Measurements from ENCODE around the gene DLGAP4. TPM values are rescaled to one million over a fixed set of nuclear protein-coding genes. Genes with fewer than 3 reads are reported as not detected.
A peak's percentile ranks its signal among the peaks of the same experiment; 100 is the strongest.

DLGAP4 gene
- total RNA-seq, 1 donor from 2014 or later = 61.2 TPM

- peak; percentile 10 for ATAC-seq
- intact Hi-C loops (cut with DNase I) = no loop called here
- no peaks in the 10 kb centered on the region for H3K4me1 ChIP-seq
These were observed 90.2 kb downstream of the DLGAP4 start for GRCh38 chr20:36396340-36396739.

DNA sequence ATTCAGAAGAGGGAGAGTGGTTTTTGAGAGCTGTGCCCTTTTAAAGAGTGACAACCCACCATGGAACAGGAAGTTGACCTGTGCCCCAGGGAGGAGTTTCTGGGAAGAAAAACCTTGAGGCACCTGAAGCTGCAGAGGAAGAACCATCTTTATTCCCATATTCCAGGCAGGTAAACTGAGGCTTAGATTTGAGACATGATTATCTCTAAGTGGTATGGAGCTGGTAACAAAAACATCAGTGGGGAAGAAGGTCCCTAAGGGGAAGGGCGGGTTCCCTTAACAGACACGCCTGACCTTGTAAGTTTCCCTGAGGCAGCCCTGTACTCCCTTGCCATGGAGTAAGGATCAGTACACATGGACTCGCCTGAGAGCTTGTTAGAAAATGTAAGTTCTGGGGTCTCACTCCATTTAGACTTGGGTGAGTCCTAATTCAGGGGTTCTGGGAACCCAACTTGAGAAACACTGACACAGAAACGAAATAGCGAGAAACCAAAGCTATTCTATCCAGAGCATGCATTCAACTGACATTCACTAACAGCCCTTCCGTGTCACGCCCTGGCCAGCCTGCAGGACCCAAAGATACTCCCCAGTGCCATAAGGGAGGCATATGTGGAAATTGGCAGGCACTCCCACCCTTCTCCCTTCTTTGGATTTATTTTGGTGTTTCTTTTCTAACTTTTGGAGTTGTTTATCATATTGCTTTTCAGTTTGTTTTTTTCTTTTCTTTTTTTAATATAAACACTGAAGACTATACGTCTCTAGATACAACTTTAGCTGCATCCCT is 90.9 kb downstream of the DLGAP4 start:
- Histone ChIP-seq H3K27ac (no peak overlapping the region), H3K4me3 (no peak overlapping the region), H3K27me3 (peaks cover 11% of the 10 kb centered on the region), H3K9me3 (no peaks in the 10 kb centered on the region), H3K36me3 (no peaks in the 10 kb centered on the region), H3K4me1 (no peaks in the 10 kb centered on the region)
- intact Hi-C loops (cut with DNase I) = no loop called here
- ATAC-seq (no peak), DNase-seq (no peak)
- TF ChIP-seq CTCF (IDR thresholded peaks at IDR 0.05) = no peak

More at GRCh38 chr20:36396340-36396739, 90.2 kb downstream of the DLGAP4 start:
- Histone ChIP-seq H3K9me3 (no peaks in the 10 kb centered on the region), H3K27ac (no peak overlapping the region), H3K27me3 (peaks cover 4% of the 10 kb centered on the region), H3K4me3 (no peak overlapping the region), H3K36me3 (no peaks in the 10 kb centered on the region)
- TF ChIP-seq CTCF (IDR thresholded peaks at IDR 0.05) = no peak
- DNase-seq = no peak

DNA sequence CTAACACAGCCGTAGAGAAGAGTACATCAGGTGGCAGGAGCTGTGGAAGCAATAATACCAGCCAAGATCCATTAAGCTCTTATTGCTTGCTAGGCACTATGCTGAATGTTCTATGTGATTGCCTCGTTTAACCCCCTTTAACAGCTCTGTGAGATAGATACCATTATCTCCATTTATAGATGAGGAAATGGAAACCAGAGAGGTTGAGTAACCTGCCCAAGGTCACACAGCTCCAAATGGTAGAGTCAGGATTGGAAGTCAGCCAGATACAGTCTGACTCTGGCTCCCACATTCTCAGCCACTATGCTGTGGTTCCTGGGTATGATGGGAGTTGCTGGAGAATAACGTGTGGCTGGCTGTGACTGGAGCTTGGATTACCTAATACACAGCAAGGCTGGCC is 92.4 kb downstream of the DLGAP4 start:
- peaks cover 24% of the 10 kb centered on the region for H3K27me3 ChIP-seq
- no peaks in the 10 kb centered on the region for H3K36me3 ChIP-seq
- no peak overlapping the region for H3K27ac ChIP-seq
- no peaks in the 10 kb centered on the region for H3K4me1 ChIP-seq
- H3K4me3 ChIP-seq = no peak overlapping the region
- TF ChIP-seq CTCF (IDR thresholded peaks at IDR 0.05) = no peak
- intact Hi-C loops (cut with DNase I) = no loop called here
- no peaks in the 10 kb centered on the region for H3K9me3 ChIP-seq
- DNase-seq (no peak), ATAC-seq (no peak)

DNA sequence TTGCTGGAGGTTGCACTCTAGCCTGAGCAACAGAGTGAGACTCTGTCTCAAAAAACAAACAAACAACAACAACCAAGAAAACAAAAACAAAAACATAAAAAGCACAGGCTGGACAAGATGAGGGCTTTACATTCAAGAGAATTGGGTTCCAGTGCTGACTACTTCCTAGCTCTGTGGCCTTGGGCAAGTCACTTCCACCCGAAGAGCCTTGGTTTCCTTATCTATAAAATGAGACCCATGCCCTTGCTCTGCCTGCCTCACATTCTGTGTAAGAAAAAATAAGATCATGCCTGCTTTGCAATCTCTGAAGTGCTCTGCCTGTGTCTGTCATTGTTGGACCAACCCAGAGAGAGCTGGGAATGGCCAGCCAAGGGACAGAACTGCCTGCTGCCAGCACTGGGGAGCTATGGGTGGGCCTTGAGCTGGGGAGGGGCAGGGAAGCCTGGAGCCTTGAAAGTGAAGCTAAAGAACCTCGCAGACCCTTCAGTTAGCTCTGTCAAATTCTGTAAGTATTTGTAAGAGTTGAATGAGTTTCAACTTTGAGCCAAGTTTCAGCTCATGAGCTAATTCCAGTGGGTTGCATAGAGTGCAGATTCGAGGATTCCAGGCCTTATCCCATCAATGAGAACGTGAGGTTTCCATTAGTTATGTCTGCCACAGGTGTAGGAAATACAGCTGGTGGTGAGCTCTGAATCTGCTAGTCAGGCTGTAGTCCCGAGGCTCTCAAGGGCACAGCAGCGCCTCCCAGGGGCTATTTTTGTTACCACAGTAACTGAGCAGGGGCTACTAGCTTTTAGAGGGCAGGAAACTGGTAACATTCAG is 93.2 kb downstream of the DLGAP4 start:
- peak; percentile 19 for TF ChIP-seq CTCF (IDR thresholded peaks at IDR 0.05)
- no peaks in the 10 kb centered on the region for H3K4me1 ChIP-seq
- H3K9me3 ChIP-seq = no peaks in the 10 kb centered on the region
- H3K36me3 ChIP-seq = no peaks in the 10 kb centered on the region
- intact Hi-C loops (cut with DNase I) = no loop called here
- peak; percentile 41 for ATAC-seq
- peaks cover 25% of the 10 kb centered on the region for H3K27me3 ChIP-seq
- no peak overlapping the region for H3K4me3 ChIP-seq
- DNase-seq = no peak
- H3K27ac ChIP-seq = no peak overlapping the region

DNA sequence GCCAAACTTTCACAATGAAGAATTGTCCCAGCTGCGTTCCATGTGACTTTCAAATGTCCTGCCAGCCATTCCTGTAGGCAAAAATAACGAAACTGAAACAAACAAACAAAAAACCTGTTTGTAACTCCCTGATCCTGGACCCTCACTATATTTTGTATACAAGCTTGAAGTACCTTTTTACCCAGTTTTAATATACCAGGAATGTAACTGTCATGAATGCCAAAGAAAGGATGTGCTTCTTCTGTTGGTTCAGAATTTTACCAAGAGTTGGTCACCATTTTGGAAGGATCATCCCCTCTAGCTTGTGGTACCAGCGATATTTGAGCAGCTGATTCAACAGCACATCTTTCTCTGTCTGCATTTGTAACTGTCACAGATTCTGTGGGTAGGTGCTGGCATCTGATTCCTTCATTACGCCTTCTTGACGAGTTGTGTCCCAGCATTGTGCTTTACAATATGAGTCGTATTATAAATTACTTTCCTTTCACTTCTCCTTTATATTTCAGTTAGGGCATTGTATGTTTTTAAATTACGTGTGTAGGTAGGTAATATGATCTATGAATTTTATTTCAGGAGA is 93.9 kb downstream of the DLGAP4 start:
- ATAC-seq (no peak), DNase-seq (no peak)

More for the DNA sequence above, 93.9 kb downstream of the DLGAP4 start:
- Histone ChIP-seq H3K27ac (no peak overlapping the region), H3K9me3 (no peaks in the 10 kb centered on the region), H3K36me3 (no peaks in the 10 kb centered on the region), H3K4me1 (no peaks in the 10 kb centered on the region), H3K4me3 (no peak overlapping the region), H3K27me3 (peaks cover 25% of the 10 kb centered on the region)
- intact Hi-C loops (cut with DNase I) = no loop called here
- no peak for TF ChIP-seq CTCF (IDR thresholded peaks at IDR 0.05)

Measured in upper lobe of right lung (tissue), 1 donor.